ENCODE results near the gene TNFAIP2.
"Not testable (repeated sequence)": the region's sequence is repeated elsewhere in the genome, so short reads cannot be mapped to it uniquely, and the experiment has no call there.

TNFAIP2 gene

DNA sequence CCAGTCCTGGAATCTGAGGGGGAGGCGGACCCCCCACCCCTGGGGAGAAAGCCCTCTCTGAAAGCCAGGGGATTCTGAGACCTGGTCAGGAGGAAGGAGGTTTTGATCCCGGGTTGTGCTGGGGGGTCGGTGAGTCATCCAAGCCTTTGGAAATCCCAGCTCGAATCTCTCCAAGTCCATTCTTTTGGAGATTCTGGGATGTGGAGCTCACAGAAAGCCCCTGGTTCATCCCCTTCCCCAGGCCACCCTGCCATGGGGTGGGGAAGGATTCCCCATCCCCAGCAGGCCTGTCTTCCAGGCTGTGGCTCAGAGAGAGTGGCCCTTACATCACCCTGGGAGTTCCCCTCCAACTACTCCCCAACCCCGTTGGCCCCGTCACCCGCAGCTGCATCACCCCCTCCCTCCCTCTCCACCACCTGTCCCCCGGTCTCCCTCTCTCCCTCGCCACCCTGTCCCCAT, 14.5 kb upstream of the TNFAIP2 start:
- no peaks in the 10 kb centered on the region for H3K9me3 ChIP-seq (ENCODE audit: control insufficient read depth, insufficient read depth, low read length)
- no peaks in the 10 kb centered on the region for H3K36me3 ChIP-seq (ENCODE audit: insufficient read depth, low read length)
- H3K4me1 ChIP-seq (ENCODE audit: insufficient read depth, low read length), result peaks cover 37% of the 10 kb centered on the region; the same call in 1 of the 2 replicates
- 0 out of 2 replicates have a peak overlapping the region, but pooled peaks have one; percentile 6 for H3K9ac ChIP-seq (ENCODE audit: low read depth, low read length)

DNA sequence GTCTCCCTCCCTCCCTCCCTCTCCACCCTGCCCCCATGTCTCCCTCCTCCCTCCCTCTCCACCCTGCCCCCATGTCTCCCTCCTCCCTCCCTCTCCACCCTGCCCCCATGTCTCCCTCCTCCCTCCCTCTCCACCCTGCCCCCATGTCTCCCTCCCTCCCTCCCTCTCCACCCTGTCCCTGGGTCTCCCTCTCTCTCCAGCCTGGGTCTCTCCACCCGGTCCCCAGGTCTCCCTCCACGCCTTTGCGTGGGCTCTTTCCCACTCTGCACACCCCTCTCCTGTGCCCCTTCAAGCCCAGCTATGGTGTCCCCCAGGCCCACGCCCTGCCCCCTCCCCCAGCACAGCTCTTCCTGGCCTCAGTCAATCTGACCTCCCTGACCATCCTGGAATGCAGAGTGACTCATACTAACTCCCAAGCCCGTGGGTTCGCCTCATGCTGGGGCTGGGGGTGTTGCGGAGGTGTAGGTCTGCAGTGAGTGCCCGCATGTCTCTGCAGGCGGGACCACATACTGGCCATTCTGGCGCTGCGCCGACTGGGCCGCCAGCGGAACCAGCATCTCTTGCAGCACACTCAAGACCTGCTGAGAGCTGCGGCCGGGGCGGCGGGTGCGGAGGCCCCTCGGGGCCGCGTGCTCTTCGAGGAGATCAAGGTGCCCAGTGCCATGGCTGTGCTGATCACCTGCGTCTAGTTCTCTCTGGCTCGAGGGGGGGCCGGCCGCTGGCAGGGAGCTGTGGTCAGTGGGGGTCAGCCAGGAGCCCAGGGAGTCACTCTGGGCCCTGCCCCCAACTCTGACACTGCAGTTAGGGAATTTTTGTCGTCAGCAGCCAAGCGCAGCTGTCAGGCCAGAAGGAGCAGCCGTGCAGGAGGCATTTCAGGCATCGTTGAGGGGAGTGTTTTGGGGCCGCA, 13.5 kb upstream of the TNFAIP2 start:
- H3K9me3 ChIP-seq (ENCODE audit: control insufficient read depth, insufficient read depth, low read length), result no peaks in the 10 kb centered on the region
- H3K4me1 ChIP-seq (ENCODE audit: insufficient read depth, low read length), result peaks cover 37% of the 10 kb centered on the region; the same call in 1 of the 2 replicates
- no peaks in the 10 kb centered on the region for H3K36me3 ChIP-seq (ENCODE audit: insufficient read depth, low read length)
- H3K9ac ChIP-seq (ENCODE audit: low read depth, low read length), result peak overlapping the region; percentile 42

DNA sequence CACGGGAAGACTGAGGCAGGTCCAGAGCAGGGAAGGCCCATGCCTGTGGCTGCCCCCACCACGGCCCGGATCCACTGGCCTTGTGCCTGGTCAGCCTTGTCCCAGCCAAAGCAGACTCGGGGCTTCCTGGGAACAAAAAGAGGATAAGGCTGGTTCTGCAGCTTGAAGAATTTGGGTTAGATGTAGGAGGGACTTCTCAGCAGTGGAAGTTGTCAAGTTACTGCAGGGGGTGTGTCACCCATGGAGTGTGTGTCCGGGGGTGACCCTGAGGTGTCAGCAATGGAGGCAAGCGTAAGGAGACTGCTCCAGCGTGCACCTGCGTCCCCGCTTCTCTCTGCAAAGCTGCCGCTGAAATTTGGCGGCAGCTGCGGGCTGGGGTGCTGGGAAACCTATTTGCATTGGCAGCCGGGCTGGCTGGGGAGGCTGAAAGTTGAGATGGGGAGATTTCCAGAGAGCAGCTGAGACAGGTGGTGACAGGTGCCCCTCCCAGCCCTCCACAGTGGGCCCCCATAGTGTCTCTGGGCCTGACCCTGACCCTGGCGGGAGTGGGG, 12.5 kb upstream of the TNFAIP2 start:
- Histone ChIP-seq H3K9ac (ENCODE audit: low read depth, low read length) (peak overlapping the region; percentile 42; the same call in 1 of the 2 replicates), H3K36me3 (ENCODE audit: insufficient read depth, low read length) (no peaks in the 10 kb centered on the region), H3K9me3 (ENCODE audit: control insufficient read depth, insufficient read depth, low read length) (no peaks in the 10 kb centered on the region), H3K4me1 (ENCODE audit: insufficient read depth, low read length) (peaks cover 31% of the 10 kb centered on the region; the same call in 1 of the 2 replicates)

DNA sequence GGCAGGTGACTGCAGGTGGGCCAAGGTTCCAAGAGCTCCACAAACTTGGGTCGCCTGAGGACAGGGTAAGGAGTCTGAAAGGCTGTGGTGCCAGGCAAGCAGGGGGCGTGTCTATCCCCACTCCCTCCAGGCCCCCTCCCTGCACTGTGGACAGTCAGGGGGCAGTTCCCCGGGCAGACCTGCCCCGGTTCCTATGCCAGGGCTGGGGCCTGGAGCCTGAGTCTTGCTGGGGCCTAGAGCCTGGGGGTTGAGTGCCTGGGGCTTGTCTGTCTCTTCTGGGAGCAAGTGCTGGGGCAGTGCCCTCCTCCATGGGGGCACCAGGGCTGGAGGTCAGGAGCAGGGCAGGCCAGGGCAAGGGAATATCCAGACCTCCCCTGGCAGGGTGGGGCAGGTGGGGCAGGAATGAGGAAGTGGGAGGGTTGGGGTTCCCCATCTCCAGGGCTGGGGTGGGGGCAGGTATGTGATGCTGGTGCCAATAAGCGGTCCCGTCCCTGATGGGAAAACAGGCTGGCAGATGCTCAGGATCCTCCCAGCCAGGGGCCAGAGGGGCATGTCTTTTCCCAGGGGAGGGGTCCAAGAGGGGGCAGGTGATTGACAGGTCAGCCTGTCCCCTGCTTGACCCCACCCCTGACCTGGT, 11.9 kb upstream of the TNFAIP2 start:
- H3K36me3 ChIP-seq (ENCODE audit: insufficient read depth, low read length), result no peaks in the 10 kb centered on the region
- no peak overlapping the region for H3K9ac ChIP-seq (ENCODE audit: low read depth, low read length)
- peaks cover 31% of the 10 kb centered on the region; the same call in 1 of the 2 replicates for H3K4me1 ChIP-seq (ENCODE audit: insufficient read depth, low read length)
- no peaks in the 10 kb centered on the region for H3K9me3 ChIP-seq (ENCODE audit: control insufficient read depth, insufficient read depth, low read length)

DNA sequence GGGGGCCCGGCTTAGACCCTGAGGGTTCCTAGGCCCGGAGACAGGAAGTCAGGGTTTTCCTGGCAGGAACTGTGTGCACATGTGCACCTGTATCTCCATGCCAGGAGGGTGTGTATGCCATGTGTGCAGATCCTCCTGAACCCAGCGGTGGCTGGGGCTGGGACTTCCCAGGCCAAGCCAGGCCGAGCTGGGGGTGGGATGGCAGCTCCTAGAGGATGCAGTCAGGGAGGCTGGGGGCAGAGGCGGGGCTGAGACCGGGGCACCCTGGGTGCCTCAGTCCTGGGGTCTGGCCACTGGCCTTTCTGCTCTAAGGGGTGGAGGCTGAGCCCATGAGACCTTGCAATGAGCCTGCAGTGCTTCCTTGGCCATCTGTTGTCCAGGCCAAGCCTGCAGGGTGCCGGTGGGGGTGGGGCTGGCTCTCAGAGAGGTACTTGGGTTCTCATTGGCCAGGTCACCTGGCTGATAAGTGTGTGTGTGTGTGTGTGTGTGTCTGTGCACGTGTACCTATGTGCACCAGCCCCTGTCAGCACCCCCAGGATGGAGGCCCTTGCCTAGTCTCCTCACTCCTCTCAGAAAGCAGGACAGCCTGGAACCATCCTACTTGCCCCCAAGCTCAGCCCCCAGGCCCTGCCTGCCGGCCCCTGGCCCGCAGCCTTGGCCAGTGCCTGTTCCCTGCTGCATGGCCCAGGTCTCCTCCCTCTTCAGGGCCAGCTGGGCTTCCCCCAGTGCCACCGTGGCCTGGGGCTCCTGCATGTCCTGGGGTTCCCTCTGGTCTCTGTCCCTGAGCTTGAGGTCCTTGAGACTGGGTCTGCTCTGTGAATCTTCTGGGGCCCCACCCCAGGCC, 10.6 kb upstream of the TNFAIP2 start:
- peaks cover 32% of the 10 kb centered on the region for H3K4me1 ChIP-seq (ENCODE audit: insufficient read depth, low read length)
- no peaks in the 10 kb centered on the region for H3K36me3 ChIP-seq (ENCODE audit: insufficient read depth, low read length)
- H3K9ac ChIP-seq (ENCODE audit: low read depth, low read length), result no peak overlapping the region
- no peaks in the 10 kb centered on the region for H3K9me3 ChIP-seq (ENCODE audit: control insufficient read depth, insufficient read depth, low read length)

DNA sequence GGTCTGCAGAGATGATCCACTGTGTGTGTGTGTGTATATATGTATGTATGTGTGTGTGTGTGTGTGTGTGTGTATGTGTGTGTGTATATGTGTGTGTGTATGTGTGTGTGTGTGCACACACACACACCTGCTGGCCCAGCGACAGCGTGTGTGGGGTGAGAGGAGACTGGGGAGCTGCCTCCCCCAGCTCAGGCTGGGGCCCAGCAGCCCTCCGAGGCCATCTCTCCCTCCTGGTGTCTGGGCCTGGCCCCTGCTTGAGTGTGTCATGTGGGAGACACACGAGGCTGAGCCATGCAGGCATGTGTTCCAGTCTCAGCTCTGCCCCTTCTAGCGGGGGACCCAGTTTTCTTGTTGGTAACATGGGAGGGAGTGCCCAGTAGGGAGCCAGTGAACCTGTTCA, 10.0 kb upstream of the TNFAIP2 start:
- Histone ChIP-seq H3K9ac (ENCODE audit: low read depth, low read length) (no peak overlapping the region), H3K4me1 (ENCODE audit: insufficient read depth, low read length) (peaks cover 29% of the 10 kb centered on the region), H3K9me3 (ENCODE audit: control insufficient read depth, insufficient read depth, low read length) (no peaks in the 10 kb centered on the region), H3K36me3 (ENCODE audit: insufficient read depth, low read length) (no peaks in the 10 kb centered on the region)

DNA sequence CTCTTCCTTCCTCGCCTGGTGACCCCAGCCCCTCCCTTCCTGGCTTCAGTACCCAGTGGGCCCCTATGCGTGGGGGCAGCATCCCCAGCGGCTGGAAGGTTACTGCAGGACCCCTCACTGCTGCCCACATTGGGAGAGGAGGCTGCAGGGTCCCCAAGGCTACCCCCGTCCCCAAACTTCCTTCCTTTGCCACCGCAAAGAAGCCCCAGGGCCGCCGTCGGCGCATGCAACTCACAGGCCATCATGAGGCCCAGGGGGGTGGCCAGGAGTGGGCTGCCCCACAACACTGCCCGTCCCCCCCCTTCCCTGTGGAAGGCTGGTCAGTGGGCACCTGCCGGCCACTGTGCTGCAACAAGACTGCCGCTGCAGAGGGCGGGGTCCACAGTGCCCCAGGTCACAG, 9.5 kb upstream of the TNFAIP2 start:
- Histone ChIP-seq H3K4me1 (ENCODE audit: insufficient read depth, low read length) (peaks cover 24% of the 10 kb centered on the region), H3K36me3 (ENCODE audit: insufficient read depth, low read length) (no peaks in the 10 kb centered on the region), H3K9ac (ENCODE audit: low read depth, low read length) (no peak overlapping the region), H3K9me3 (ENCODE audit: control insufficient read depth, insufficient read depth, low read length) (no peaks in the 10 kb centered on the region)

DNA sequence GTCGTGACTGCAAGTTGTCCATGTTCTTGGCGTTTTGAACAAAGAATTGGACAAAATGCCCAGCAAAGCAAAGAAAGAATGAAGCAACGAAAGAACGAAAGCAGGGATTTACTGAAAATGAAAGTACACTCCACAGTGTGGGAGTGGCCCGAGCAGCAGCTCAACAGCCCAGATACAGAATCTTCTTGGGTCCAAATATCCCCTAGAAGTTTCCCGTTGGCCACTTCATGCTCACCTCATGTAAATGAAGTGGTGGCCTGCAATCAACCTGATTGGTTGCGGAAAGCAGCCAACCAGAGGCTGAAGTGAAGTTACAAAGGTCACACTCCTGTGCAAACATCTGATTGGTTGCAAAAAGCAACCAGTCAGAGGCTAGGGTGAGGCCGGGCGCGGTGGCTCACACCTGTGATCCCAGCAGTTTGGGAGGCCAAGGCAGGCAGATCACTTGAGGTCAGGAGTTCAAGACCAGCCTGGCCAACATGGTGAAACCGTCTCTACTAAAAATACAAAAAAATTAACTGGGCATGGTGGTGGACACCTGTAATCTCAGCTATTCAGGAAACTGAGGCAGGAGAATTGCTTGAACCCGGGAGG, 8.1 kb upstream of the TNFAIP2 start:
- peaks cover 24% of the 10 kb centered on the region for H3K4me1 ChIP-seq (ENCODE audit: insufficient read depth, low read length)
- H3K9ac ChIP-seq (ENCODE audit: low read depth, low read length), result not testable (repeated sequence)

DNA sequence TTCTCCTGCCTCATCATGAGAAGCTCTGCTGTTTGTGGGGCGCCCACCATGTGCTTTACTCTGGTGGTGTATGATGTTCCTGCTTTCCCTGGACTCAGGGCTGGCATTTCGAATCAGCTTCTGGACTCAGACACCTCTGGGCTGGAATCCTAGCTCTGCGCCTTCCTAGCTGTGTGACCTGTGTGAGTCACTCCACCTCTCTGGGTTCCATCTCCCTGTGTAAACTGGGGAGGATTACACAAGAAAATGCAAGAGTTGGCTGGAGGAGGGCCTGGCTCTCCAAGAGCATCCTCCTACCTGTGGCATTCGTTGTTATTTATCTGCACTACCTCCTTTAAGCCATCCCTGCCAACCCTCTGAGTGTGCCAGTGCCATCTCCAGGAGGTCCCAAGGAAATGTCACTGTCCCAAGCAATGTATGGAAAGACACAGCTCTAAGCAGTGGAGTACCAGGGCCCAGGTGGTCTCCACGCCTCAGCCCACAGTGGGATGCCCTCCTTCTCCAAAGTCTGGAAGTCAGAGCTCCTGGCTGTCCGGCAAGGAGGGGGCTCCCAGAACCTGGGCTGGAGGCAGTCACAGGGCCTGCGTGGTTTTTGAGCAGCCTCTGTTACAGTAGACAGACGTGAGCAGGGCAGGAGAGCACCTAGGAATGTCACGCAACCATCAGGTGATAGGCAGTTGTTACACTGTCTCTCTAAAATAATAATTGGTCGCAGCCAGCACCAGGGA, 7.3 kb upstream of the TNFAIP2 start:
- H3K9ac ChIP-seq (ENCODE audit: low read depth, low read length), result no peak overlapping the region
- H3K4me1 ChIP-seq (ENCODE audit: insufficient read depth, low read length), result peaks cover 17% of the 10 kb centered on the region
- no peaks in the 10 kb centered on the region for H3K9me3 ChIP-seq (ENCODE audit: control insufficient read depth, insufficient read depth, low read length)
- H3K36me3 ChIP-seq (ENCODE audit: insufficient read depth, low read length), result no peaks in the 10 kb centered on the region

More for the DNA sequence above, 8.1 kb upstream of the TNFAIP2 start:
- H3K9me3 ChIP-seq (ENCODE audit: control insufficient read depth, insufficient read depth, low read length); H3K36me3 ChIP-seq (ENCODE audit: insufficient read depth, low read length): not testable (repeated sequence)

DNA sequence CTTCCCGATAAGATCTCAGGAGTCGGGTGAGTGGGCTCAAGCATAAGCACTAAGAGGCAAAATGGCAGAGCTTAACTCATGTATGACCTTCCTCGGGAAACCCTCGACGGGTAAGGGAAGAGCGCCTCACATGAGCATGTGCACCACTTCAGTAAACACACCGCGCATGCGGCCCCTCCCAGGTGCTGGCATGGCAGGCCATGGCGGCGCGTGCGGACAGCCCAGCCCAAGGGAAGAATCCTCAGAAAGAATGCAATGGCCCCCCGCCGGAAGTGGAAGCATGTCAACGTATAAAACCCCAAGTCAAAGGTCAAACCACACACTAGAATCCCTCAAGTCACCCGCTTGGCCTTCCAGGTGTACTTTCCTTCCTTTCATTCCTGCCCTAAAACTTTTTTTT, 6.6 kb upstream of the TNFAIP2 start:
- H3K36me3 ChIP-seq (ENCODE audit: insufficient read depth, low read length), result no peaks in the 10 kb centered on the region
- peaks cover 16% of the 10 kb centered on the region for H3K4me1 ChIP-seq (ENCODE audit: insufficient read depth, low read length)
- no peak overlapping the region for H3K9ac ChIP-seq (ENCODE audit: low read depth, low read length)
- H3K9me3 ChIP-seq (ENCODE audit: control insufficient read depth, insufficient read depth, low read length), result no peaks in the 10 kb centered on the region

DNA sequence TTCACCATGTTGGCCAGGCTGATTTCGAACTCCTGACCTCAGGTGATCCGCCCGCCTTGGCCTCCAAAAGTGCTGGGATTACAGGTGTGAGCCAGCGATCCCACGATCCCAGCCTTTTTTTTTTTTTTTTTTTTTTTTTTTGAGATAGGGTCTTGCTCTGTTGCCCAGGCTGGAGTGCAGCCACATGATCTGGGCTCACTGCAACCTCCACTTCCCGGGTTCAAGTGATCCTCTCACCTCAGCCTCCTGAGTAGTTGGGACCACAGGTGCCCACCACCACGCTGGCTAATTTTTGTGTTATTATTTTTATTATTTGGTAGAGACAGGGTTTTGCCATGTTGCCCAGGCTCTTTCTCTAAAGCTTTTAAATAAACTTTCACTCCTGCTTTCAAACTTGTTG, 5.8 kb upstream of the TNFAIP2 start:
- not testable (repeated sequence) for H3K4me1 ChIP-seq (ENCODE audit: insufficient read depth, low read length); H3K36me3 ChIP-seq (ENCODE audit: insufficient read depth, low read length); H3K9me3 ChIP-seq (ENCODE audit: control insufficient read depth, insufficient read depth, low read length); H3K9ac ChIP-seq (ENCODE audit: low read depth, low read length)

DNA sequence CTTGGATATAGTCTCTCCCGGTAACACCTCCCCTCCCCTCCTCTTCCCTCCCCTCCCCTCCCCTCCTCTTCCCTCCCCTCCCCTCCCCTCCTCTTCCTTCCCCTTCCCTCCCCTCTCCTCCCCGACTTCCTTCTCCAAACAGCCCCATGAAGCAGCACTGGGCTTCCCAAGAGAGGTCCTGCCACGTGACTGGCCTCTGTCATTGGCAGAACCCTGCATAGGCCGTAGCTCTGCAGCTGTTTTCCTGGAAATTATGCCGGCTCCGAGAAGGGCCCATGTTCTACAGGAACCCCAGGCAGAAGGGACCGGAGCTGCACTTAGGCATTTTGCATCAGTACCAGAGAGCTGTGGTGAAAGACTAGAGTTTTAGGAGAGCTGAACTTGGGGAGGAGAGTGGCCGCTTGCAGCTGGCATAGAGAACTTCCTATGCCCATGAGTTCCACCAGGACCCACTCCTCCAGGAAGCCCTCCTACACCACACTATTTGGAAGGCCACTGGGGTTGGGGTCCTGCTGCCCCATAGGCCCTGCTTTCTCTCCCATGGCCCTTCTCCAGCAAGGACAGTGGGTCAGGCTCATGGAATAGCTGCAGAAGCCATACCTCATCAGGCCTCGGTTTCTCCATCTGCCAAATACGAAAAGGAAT, 5.1 kb upstream of the TNFAIP2 start:
- Histone ChIP-seq H3K36me3 (ENCODE audit: insufficient read depth, low read length) (no peaks in the 10 kb centered on the region), H3K4me1 (ENCODE audit: insufficient read depth, low read length) (peaks cover 9% of the 10 kb centered on the region), H3K9me3 (ENCODE audit: control insufficient read depth, insufficient read depth, low read length) (no peaks in the 10 kb centered on the region), H3K9ac (ENCODE audit: low read depth, low read length) (no peak overlapping the region)

Measured in ES-I3 (cell line).